ENCODE measurements around the gene NONO. TPM values are rescaled to one million over a fixed set of nuclear protein-coding genes. Genes with fewer than 3 reads are reported as not detected.

Gene NONO
- 285 and 350 TPM in 2 replicates for total RNA-seq

DNA sequence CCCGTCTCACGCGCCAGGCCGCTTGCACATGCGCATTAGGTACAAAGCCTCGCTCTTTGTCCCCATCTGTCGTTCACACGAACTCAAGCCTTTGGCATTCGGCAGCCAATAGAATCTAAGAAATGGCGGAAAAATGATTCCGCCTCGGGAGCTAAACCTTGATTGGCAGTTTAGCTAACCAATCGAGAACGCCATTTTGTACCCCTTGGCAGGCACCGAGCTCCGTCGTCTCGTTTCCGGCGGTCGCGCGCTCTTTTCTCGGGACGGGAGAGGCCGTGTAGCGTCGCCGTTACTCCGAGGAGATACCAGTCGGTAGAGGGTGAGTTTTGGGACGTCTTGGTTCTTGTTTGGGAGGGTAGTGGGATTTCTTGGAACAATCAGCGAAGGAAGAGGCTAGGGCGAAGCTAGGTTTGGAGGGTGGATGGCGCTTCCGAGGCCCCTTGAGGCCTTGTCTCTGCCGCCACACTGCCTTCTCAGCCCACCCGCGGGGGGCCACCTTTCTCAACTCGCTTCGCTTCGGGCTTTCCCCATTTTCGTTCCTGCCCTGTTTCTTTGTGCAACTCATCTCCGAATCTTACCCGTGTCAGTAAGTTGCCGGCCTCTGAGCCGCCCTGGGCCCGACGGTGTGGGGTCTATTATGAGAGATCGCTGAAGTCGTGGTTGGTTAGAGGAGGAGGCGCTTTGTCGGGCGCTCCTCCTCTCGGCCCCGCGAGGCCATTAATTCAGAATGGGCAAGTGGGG, at the start of gene NONO:
NONO (plus strand) TSS at position 233 of the 741 bp plus-strand sequence. CDS start 7,003 bp downstream, outside the sequence.

DNA sequence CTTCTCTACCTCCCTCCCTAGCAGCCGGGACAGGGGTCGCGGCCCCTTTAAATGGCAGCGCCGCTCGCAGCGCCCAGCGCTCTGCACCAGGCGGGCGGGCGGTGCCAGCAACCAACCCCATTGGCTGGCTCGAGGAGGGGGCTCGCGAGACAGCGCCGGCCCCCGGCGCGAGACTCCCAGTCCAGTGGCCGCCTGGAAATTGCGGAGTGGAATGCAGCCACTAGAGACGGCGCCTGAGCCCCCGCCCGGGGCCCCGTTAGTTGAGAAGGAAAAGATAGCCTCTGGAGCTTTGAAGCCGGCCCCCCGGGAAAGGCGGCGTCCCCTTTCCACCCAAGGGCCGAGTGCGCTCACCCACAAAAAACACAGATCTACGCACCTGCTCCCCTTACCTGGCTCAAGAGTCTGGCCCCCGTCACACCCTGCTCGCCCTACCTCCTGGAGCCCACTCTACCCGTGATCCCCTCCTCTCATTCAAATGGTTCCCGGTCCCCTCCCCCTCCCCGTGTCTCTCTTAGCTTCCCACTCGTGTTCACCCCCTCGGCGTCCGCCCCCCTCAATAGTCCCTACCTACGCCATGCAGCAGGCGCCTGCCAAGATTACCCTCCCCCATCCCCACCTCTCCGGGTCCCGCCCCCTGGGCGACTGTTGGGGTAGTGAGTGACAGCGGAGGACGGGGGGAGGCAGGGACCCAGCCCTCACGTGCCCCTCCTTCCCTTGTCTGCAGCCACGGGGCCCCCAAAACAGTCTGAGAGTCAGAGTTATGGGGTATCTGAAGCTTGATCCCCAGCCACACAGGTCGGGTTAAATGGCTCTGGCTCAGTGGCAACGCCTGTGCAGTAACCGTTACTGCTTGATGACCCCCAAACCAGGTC, 29.1 kb upstream of the NONO start, which contains the start of gene ZMYM3:
ZMYM3 (minus strand) TSS at position 49 of the 872 bp plus-strand sequence. CDS start 885 bp downstream, outside the sequence.

GRCh38 chrX:71301195-71301924, 17.9 kb downstream of the NONO start, which contains the start of gene ITGB1BP2:
Gene ITGB1BP2, plus strand, starts transcription at chrX:71301750. Its CDS starts 57 bp downstream, at chrX:71301807.

Other genes with a start within 250 kb of the NONO start
- 63.2 and 71.5 TPM in 2 replicates for gene SNX12, start 215.3 kb upstream of the NONO start, total RNA-seq
- gene FOXO4, start 187.8 kb upstream of the NONO start, total RNA-seq = 3.5 and 4.2 TPM in 2 replicates
- gene CXorf65, start 176.9 kb upstream of the NONO start, total RNA-seq = not detected in 2 replicates
- gene IL2RG, start 172.1 kb upstream of the NONO start, total RNA-seq = not detected in 2 replicates
- 26.1 and 34.4 TPM in 2 replicates for gene MED12, start 165.0 kb upstream of the NONO start, total RNA-seq
- under 0.01 and 0.23 TPM in 2 replicates for gene NLGN3, start 138.8 kb upstream of the NONO start, total RNA-seq
- not detected in 2 replicates for gene GJB1, start 60.4 kb upstream of the NONO start, total RNA-seq
- 11.3 and 20.2 TPM in 2 replicates for gene ZMYM3, start 29.5 kb upstream of the NONO start, total RNA-seq
- 4.2 and 6.0 TPM in 2 replicates for gene ITGB1BP2, start 18.1 kb downstream of the NONO start, total RNA-seq
- 48.1 and 50.4 TPM in 2 replicates for gene TAF1, start 82.7 kb downstream of the NONO start, total RNA-seq
- gene OGT, start 249.5 kb downstream of the NONO start, total RNA-seq = 82.3 and 95.4 TPM in 2 replicates